ENCODE data around the gene ACTA2.
A peak's percentile ranks its signal among the peaks of the same experiment; 100 is the strongest.

Gene ACTA2

GRCh38 chr10:88990384-88991160 lies 38.0 kb upstream of the ACTA2 start, which contains the start of gene FAS:
TSS of gene FAS (plus strand) at chr10:88990798. CDS start at chr10:88990877, 79 bp downstream.
- peak within 1 kb of the TSS; percentile 95 for H3K9ac ChIP-seq (ENCODE audit: low read depth, low read length)
- no peaks in the 10 kb centered on the region for H3K9me3 ChIP-seq (replicated peaks; ENCODE audit: low read length)
- no peaks in the 10 kb centered on the region for H3K36me3 ChIP-seq (ENCODE audit: insufficient read depth, low read length)
- H3K4me1 ChIP-seq (ENCODE audit: control insufficient read depth, insufficient read depth, low read length): peaks cover 35% of the 10 kb centered on the region
- no peaks in the 10 kb centered on the region for H3K27me3 ChIP-seq (ENCODE audit: control insufficient read depth, insufficient read depth, low read length)
- peak within 1 kb of the TSS; percentile 84 for H3K4me3 ChIP-seq (ENCODE audit: low read length)
- H3K4me2 ChIP-seq (ENCODE audit: low read length): peak within 1 kb of the TSS; percentile 92

DNA sequence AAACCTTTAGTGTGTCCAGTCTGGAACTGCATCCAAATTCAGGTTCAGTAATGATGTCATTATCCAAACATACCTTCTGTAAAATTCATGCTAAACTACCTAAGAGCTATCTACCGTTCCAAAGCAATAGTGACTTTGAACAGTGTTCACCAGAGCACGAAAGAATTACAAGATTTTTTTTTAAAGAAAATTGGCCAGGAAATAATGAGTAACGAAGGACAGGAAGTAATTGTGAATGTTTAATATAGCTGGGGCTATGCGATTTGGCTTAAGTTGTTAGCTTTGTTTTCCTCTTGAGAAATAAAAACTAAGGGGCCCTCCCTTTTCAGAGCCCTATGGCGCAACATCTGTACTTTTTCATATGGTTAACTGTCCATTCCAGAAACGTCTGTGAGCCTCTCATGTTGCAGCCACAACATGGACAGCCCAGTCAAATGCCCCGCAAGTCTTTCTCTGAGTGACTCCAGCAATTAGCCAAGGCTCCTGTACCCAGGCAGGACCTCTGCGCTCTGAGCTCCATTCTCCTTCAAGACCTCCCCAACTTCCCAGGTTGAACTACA lies 37.3 kb upstream of the ACTA2 start:
- Histone ChIP-seq H3K36me3 (ENCODE audit: insufficient read depth, low read length) (no peaks in the 10 kb centered on the region), H3K4me2 (ENCODE audit: low read length) (peak overlapping the region; percentile 92), H3K9me3 (replicated peaks; ENCODE audit: low read length) (no peaks in the 10 kb centered on the region), H3K27me3 (ENCODE audit: control insufficient read depth, insufficient read depth, low read length) (no peaks in the 10 kb centered on the region), H3K9ac (ENCODE audit: low read depth, low read length) (peak overlapping the region; percentile 95), H3K4me3 (ENCODE audit: low read length) (peak overlapping the region; percentile 84), H3K4me1 (ENCODE audit: control insufficient read depth, insufficient read depth, low read length) (peaks cover 29% of the 10 kb centered on the region)

DNA sequence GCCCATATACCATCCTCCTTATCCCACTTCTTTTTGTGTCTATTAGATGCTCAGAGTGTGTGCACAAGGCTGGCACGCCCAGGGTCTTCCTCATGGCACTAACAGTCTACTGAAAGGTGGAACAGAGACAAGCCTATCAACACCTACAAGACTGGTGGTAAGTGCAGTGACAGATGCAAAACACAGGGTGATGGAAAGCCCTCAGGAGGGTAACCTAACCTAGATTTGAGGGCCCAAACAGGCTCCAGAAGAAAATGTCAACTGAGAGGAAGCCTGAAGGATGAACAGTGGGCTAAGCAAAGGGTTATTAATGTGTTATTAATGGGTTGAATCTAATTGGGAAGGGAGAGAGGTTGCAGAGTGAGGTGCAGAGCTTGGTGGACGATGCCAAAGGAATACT lies 36.9 kb upstream of the ACTA2 start:
- Histone ChIP-seq H3K9me3 (replicated peaks; ENCODE audit: low read length) (no peaks in the 10 kb centered on the region), H3K4me2 (ENCODE audit: low read length) (peak overlapping the region; percentile 92), H3K4me1 (ENCODE audit: control insufficient read depth, insufficient read depth, low read length) (peaks cover 29% of the 10 kb centered on the region), H3K27me3 (ENCODE audit: control insufficient read depth, insufficient read depth, low read length) (no peaks in the 10 kb centered on the region), H3K9ac (ENCODE audit: low read depth, low read length) (peak overlapping the region; percentile 95), H3K36me3 (ENCODE audit: insufficient read depth, low read length) (no peaks in the 10 kb centered on the region), H3K4me3 (ENCODE audit: low read length) (peak overlapping the region; percentile 84)

DNA sequence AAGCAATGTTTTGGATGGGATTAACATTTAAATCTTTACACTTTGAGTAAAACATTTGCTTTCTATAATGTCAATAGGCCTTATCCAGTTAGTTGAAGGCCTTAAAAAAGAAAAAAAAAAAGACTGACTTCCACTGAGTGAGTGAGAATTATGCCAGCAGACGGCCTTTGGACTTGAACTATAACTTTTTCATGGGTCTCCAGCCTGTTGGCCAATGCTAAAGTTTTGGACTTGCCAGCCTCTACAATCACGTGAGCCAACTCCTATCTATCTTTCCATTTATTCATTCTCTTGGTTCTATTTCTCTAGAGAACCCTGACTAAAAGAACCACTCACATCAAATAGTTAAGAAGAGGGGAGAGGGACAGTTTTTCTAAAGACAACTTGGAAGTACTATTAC lies 35.3 kb upstream of the ACTA2 start:
- Histone ChIP-seq H3K27me3 (ENCODE audit: control insufficient read depth, insufficient read depth, low read length) (no peaks in the 10 kb centered on the region), H3K36me3 (ENCODE audit: insufficient read depth, low read length) (no peaks in the 10 kb centered on the region), H3K4me2 (ENCODE audit: low read length) (no peak overlapping the region), H3K4me3 (ENCODE audit: low read length) (no peak overlapping the region), H3K9ac (ENCODE audit: low read depth, low read length) (no peak overlapping the region), H3K9me3 (replicated peaks; ENCODE audit: low read length) (no peaks in the 10 kb centered on the region), H3K4me1 (ENCODE audit: control insufficient read depth, insufficient read depth, low read length) (peaks cover 15% of the 10 kb centered on the region)

GRCh38 chr10:88987243-88987725 lies 34.7 kb upstream of the ACTA2 start:
- H3K9me3 ChIP-seq (replicated peaks; ENCODE audit: low read length): no peaks in the 10 kb centered on the region
- H3K4me1 ChIP-seq (ENCODE audit: control insufficient read depth, insufficient read depth, low read length): peaks cover 12% of the 10 kb centered on the region
- no peak overlapping the region for H3K4me2 ChIP-seq (ENCODE audit: low read length)
- no peak overlapping the region for H3K9ac ChIP-seq (ENCODE audit: low read depth, low read length)
- H3K27me3 ChIP-seq (ENCODE audit: control insufficient read depth, insufficient read depth, low read length): no peaks in the 10 kb centered on the region
- no peak overlapping the region for H3K4me3 ChIP-seq (ENCODE audit: low read length)
- no peaks in the 10 kb centered on the region for H3K36me3 ChIP-seq (ENCODE audit: insufficient read depth, low read length)

- H3K4me3 ChIP-seq (ENCODE audit: low read length): no peak overlapping the region
- no peak overlapping the region for H3K9ac ChIP-seq (ENCODE audit: low read depth, low read length)
- no peaks in the 10 kb centered on the region for H3K9me3 ChIP-seq (replicated peaks; ENCODE audit: low read length)
Measured at GRCh38 chr10:88986549-88987242, 34.1 kb upstream of the ACTA2 start.

DNA sequence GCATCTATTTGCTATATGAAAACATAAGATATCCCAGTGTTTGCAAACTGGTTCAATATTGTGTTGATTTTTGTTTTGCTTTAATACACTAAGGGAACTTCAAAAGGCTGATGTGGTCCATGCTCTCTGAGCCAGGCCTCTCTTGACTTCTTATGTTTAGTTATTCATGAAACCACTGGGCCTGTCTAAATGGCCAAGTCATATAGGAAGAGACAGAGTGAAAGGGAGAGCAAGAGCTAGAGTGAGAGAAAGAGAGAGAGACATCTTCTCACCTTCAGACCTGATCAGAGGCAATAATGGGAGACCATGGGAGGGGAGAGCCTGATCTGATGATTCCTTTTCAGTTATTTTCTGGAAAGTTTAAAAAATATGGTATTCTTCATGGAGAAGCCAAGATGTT lies 32.0 kb upstream of the ACTA2 start:
- Histone ChIP-seq H3K36me3 (ENCODE audit: insufficient read depth, low read length) (no peaks in the 10 kb centered on the region), H3K4me3 (ENCODE audit: low read length) (no peak overlapping the region), H3K4me1 (ENCODE audit: control insufficient read depth, insufficient read depth, low read length) (peaks cover 26% of the 10 kb centered on the region), H3K9ac (ENCODE audit: low read depth, low read length) (no peak overlapping the region), H3K9me3 (replicated peaks; ENCODE audit: low read length) (no peaks in the 10 kb centered on the region), H3K4me2 (ENCODE audit: low read length) (no peak overlapping the region), H3K27me3 (ENCODE audit: control insufficient read depth, insufficient read depth, low read length) (no peaks in the 10 kb centered on the region)

More at GRCh38 chr10:88986549-88987242, 34.1 kb upstream of the ACTA2 start:
- Histone ChIP-seq H3K27me3 (ENCODE audit: control insufficient read depth, insufficient read depth, low read length) (no peaks in the 10 kb centered on the region), H3K4me1 (ENCODE audit: control insufficient read depth, insufficient read depth, low read length) (peaks cover 13% of the 10 kb centered on the region), H3K4me2 (ENCODE audit: low read length) (no peak overlapping the region), H3K36me3 (ENCODE audit: insufficient read depth, low read length) (no peaks in the 10 kb centered on the region)

GRCh38 chr10:88983939-88984338 lies 31.4 kb upstream of the ACTA2 start:
- Histone ChIP-seq H3K4me1 (ENCODE audit: control insufficient read depth, insufficient read depth, low read length) (peaks cover 26% of the 10 kb centered on the region), H3K4me2 (ENCODE audit: low read length) (no peak overlapping the region), H3K4me3 (ENCODE audit: low read length) (no peak overlapping the region), H3K9ac (ENCODE audit: low read depth, low read length) (no peak overlapping the region), H3K9me3 (replicated peaks; ENCODE audit: low read length) (no peaks in the 10 kb centered on the region), H3K36me3 (ENCODE audit: insufficient read depth, low read length) (no peaks in the 10 kb centered on the region), H3K27me3 (ENCODE audit: control insufficient read depth, insufficient read depth, low read length) (no peaks in the 10 kb centered on the region)

DNA sequence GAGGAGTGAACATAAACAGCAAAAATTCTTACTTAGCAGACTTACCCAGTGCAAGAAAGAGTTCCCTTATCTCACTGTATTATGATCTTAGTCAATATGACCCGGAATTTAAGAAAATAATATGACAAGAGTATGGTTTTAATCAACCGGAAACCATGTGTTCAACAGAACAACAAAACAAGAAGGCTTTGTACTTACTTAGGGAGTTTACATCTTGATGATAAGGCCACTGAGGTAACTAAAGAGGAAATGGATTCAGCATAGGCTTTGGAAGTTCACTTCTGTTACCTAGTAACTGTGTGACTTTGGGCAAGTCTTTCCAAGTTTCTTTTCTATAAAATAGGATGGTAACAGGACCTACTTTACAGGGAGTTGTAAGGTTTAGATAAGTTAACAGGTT lies 30.6 kb upstream of the ACTA2 start:
- H3K27me3 ChIP-seq (ENCODE audit: control insufficient read depth, insufficient read depth, low read length): no peaks in the 10 kb centered on the region
- H3K36me3 ChIP-seq (ENCODE audit: insufficient read depth, low read length): no peaks in the 10 kb centered on the region
- no peak overlapping the region for H3K4me2 ChIP-seq (ENCODE audit: low read length)
- H3K9me3 ChIP-seq (replicated peaks; ENCODE audit: low read length): no peaks in the 10 kb centered on the region
- peaks cover 26% of the 10 kb centered on the region for H3K4me1 ChIP-seq (ENCODE audit: control insufficient read depth, insufficient read depth, low read length)
- no peak overlapping the region for H3K4me3 ChIP-seq (ENCODE audit: low read length)
- H3K9ac ChIP-seq (ENCODE audit: low read depth, low read length): no peak overlapping the region

DNA sequence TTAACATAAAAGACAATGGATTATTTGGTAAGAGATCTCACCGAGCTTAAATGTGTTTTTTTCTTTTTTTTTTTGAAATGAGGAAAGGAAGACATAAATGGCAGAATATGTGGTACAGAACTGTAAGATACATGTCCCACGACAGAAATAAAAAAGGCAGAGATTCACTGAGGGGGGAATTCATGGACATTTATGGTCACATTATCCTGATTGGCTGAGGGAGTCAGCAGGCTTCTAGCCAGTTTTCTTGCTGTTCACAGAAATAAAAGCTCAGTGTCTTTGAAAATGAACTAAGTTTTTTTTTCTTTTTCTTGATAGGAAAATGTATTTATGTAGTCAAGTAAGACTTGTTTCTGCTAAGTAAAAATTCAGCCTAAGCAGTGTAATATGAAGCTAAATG lies 29.8 kb upstream of the ACTA2 start:
- peaks cover 26% of the 10 kb centered on the region for H3K4me1 ChIP-seq (ENCODE audit: control insufficient read depth, insufficient read depth, low read length)
- H3K4me3 ChIP-seq (ENCODE audit: low read length): no peak overlapping the region
- H3K36me3 ChIP-seq (ENCODE audit: insufficient read depth, low read length): no peaks in the 10 kb centered on the region
- no peaks in the 10 kb centered on the region for H3K9me3 ChIP-seq (replicated peaks; ENCODE audit: low read length)
- no peak overlapping the region for H3K9ac ChIP-seq (ENCODE audit: low read depth, low read length)
- H3K4me2 ChIP-seq (ENCODE audit: low read length): no peak overlapping the region
- no peaks in the 10 kb centered on the region for H3K27me3 ChIP-seq (ENCODE audit: control insufficient read depth, insufficient read depth, low read length)

- Histone ChIP-seq H3K9ac (ENCODE audit: low read depth, low read length) (no peak overlapping the region), H3K4me1 (ENCODE audit: control insufficient read depth, insufficient read depth, low read length) (peaks cover 26% of the 10 kb centered on the region), H3K36me3 (ENCODE audit: insufficient read depth, low read length) (no peaks in the 10 kb centered on the region), H3K9me3 (replicated peaks; ENCODE audit: low read length) (no peaks in the 10 kb centered on the region), H3K27me3 (ENCODE audit: control insufficient read depth, insufficient read depth, low read length) (no peaks in the 10 kb centered on the region), H3K4me2 (ENCODE audit: low read length) (no peak overlapping the region), H3K4me3 (ENCODE audit: low read length) (no peak overlapping the region)
Measured at GRCh38 chr10:88981435-88981834, 28.9 kb upstream of the ACTA2 start.
